ENCODE results near the gene SKOR1. TPM values are rescaled to one million over a fixed set of nuclear protein-coding genes. Genes with fewer than 3 reads are reported as not detected.

SKOR1 gene
- total and polyA plus RNA-seq, 3 experiments from 2014 or later = 0.06 to 0.16 (median 0.15) TPM

DNA sequence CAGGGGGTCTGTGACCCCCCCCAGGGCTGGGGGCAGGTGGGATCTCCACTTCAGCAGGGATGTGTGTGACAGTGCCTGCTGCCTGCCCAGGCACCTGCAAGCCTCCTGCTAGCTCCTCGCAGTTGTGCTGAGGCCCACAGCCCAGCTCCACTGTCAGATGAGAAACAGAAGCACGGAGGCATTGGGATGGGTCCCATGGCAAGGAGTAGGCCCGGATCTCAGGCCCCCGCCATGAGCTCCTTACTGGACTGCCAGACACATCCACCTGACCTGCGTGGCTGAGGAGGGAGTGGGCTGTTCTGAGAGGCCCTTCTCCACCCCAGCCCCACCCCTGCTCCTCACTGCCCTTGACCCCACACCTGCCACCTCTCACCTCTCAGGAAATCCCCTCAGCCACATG lies 18.2 kb upstream of the SKOR1 start:
- DNase-seq = no peak
- Histone ChIP-seq H3K4me1 (ENCODE audit: insufficient read depth, low read length) (no peaks in the 10 kb centered on the region), H3K36me3 (ENCODE audit: insufficient read depth, low read length) (no peaks in the 10 kb centered on the region), H3K27ac (ENCODE audit: low read depth, low read length) (no peak overlapping the region), H3K4me3 (ENCODE audit: low read length) (no peak overlapping the region), H3K9me3 (ENCODE audit: low read length) (no peaks in the 10 kb centered on the region), H3K27me3 (ENCODE audit: insufficient read depth, low read length, poor library complexity, severe bottlenecking) (no peaks in the 10 kb centered on the region)
- H3K36me3 Mint-ChIP-seq = peaks cover 9 to 35% (median 11%) of the 10 kb centered on the region in 3 donors
- peaks cover 0 to 2% of the 10 kb centered on the region in 2 donors for H3K27me3 Mint-ChIP-seq
- H3K4me3 Mint-ChIP-seq = no peak overlapping the region
- no peaks in the 10 kb centered on the region for H3K9me3 Mint-ChIP-seq
- H3K4me1 Mint-ChIP-seq = no peaks in the 10 kb centered on the region
- ChIA-PET POLR2A (no interaction called here), CTCF (no interaction called here)
- H3K27ac Mint-ChIP-seq = peak overlapping the region in 1 of 8 donors; percentile 40

DNA sequence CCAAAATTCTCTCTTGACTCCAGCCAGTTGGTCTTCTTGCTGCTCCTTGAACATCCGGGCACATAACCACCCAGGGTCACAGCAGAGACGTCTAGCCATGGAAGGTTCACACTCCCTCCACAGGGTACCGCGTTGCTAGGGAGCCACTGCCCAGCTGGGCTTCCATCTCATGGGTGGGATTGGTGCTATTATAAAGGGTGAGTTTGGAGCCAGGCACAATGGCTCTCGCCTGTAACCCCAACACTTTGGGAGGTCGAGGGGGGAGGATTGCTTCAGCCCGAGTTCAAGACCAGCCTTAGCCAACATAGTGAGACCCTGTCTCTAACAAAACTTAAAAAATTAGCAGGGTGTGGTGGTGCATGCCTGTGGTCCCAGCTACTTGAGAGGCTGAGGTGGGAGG lies 17.5 kb upstream of the SKOR1 start:
- H3K27me3 ChIP-seq (ENCODE audit: insufficient read depth, low read length, poor library complexity, severe bottlenecking) = no peaks in the 10 kb centered on the region
- Mint-ChIP-seq H3K27ac (no peak overlapping the region), H3K4me3 (no peak overlapping the region), H3K9me3 (no peaks in the 10 kb centered on the region), H3K4me1 (no peaks in the 10 kb centered on the region), H3K27me3 (peaks cover 0 to 3% of the 10 kb centered on the region in 2 donors), H3K36me3 (peaks cover 9 to 32% (median 11%) of the 10 kb centered on the region in 3 donors)
- no peak for DNase-seq
- ChIA-PET POLR2A (no interaction called here), CTCF (interaction anchor here (1.1 kb wide), 1 partner anchor 24 kb away, joined by 3 read pairs; no protein-coding TSS in a partner anchor)
- H3K4me1 ChIP-seq (ENCODE audit: insufficient read depth, low read length) = no peaks in the 10 kb centered on the region
- H3K9me3 ChIP-seq (ENCODE audit: low read length) = no peaks in the 10 kb centered on the region
- H3K27ac ChIP-seq (ENCODE audit: low read depth, low read length) = no peak overlapping the region
- H3K4me3 ChIP-seq (ENCODE audit: low read length) = no peak overlapping the region
- no peaks in the 10 kb centered on the region for H3K36me3 ChIP-seq (ENCODE audit: insufficient read depth, low read length)

DNA sequence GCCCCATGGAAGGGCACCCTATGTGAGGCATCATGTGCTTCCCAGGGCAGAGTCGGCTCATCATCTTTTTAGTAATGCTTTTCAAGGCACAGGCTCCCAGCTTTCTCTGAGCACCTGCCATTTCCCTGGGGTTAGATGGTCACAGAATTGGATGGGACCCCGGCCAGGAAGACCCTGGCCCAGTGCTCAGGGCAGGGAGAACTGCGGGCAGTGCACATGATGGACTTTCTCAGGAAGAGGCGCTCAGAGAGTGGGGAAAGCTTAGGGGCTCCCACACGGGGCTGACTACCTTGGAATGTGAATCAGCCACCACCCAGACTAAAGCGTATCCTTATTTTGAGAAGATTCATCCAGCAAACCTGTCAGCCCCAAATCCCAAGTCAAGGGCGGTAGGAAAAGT lies 16.5 kb upstream of the SKOR1 start:
- Mint-ChIP-seq H3K27me3 (peaks cover 0 to 4% of the 10 kb centered on the region in 2 donors), H3K9me3 (no peaks in the 10 kb centered on the region), H3K4me3 (no peak overlapping the region), H3K36me3 (peaks cover 9 to 27% (median 11%) of the 10 kb centered on the region in 3 donors), H3K4me1 (no peaks in the 10 kb centered on the region), H3K27ac (no peak overlapping the region)
- no peaks in the 10 kb centered on the region for H3K27me3 ChIP-seq (ENCODE audit: insufficient read depth, low read length, poor library complexity, severe bottlenecking)
- no peaks in the 10 kb centered on the region for H3K36me3 ChIP-seq (ENCODE audit: insufficient read depth, low read length)
- DNase-seq = no peak
- H3K4me3 ChIP-seq (ENCODE audit: low read length) = no peak overlapping the region
- H3K4me1 ChIP-seq (ENCODE audit: insufficient read depth, low read length) = no peaks in the 10 kb centered on the region
- H3K27ac ChIP-seq (ENCODE audit: low read depth, low read length) = no peak overlapping the region
- no peaks in the 10 kb centered on the region for H3K9me3 ChIP-seq (ENCODE audit: low read length)
- CTCF ChIA-PET = interaction anchor here (1.1 kb wide), 1 partner anchor 24 kb away, joined by 3 read pairs; no protein-coding TSS in a partner anchor
- POLR2A ChIA-PET = no interaction called here

DNA sequence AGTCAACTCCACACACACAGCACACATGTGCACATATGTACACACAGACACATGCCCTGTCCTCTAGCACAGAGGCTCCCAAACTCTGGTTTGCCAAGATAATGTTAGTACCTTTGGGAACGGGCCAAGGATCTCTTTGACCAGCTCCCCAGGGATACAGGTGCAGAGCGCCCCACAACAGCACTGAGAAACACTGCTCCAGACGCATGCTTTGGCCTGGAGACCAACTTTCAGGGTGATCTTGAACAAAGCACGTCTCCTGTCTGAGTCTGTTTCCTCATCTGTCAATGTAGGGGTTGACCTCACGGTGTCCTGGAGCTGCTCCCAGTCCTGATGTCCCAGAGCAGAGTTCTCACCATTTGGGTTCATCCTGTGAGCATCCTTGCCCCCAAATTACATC lies 15.9 kb upstream of the SKOR1 start:
- Histone ChIP-seq H3K9me3 (ENCODE audit: low read length) (no peaks in the 10 kb centered on the region), H3K4me1 (ENCODE audit: insufficient read depth, low read length) (no peaks in the 10 kb centered on the region), H3K4me3 (ENCODE audit: low read length) (no peak overlapping the region), H3K36me3 (ENCODE audit: insufficient read depth, low read length) (no peaks in the 10 kb centered on the region), H3K27me3 (ENCODE audit: insufficient read depth, low read length, poor library complexity, severe bottlenecking) (no peaks in the 10 kb centered on the region), H3K27ac (ENCODE audit: low read depth, low read length) (no peak overlapping the region)
- H3K9me3 Mint-ChIP-seq = no peaks in the 10 kb centered on the region
- H3K27me3 Mint-ChIP-seq = peaks cover 0 to 4% of the 10 kb centered on the region in 2 donors
- H3K27ac Mint-ChIP-seq = no peak overlapping the region
- DNase-seq = no peak
- CTCF ChIA-PET = interaction anchor here (1.0 to 1.5 kb wide), 3 partner anchors 15 to 352 kb away, joined by 3 to 4 read pairs (median 3); no protein-coding TSS in a partner anchor
- no peak overlapping the region for H3K4me3 Mint-ChIP-seq
- no peaks in the 10 kb centered on the region for H3K4me1 Mint-ChIP-seq
- POLR2A ChIA-PET = no interaction called here
- peaks cover 9 to 27% (median 11%) of the 10 kb centered on the region in 3 donors for H3K36me3 Mint-ChIP-seq

GRCh38 chr15:67809866-67810265 lies 15.4 kb upstream of the SKOR1 start:
- Histone ChIP-seq H3K27me3 (ENCODE audit: insufficient read depth, low read length, poor library complexity, severe bottlenecking) (no peaks in the 10 kb centered on the region), H3K36me3 (ENCODE audit: insufficient read depth, low read length) (no peaks in the 10 kb centered on the region), H3K4me3 (ENCODE audit: low read length) (no peak overlapping the region), H3K9me3 (ENCODE audit: low read length) (no peaks in the 10 kb centered on the region), H3K27ac (ENCODE audit: low read depth, low read length) (no peak overlapping the region), H3K4me1 (ENCODE audit: insufficient read depth, low read length) (no peaks in the 10 kb centered on the region)
- Mint-ChIP-seq H3K4me1 (no peaks in the 10 kb centered on the region), H3K27me3 (peaks cover 0 to 6% of the 10 kb centered on the region in 2 donors), H3K4me3 (no peak overlapping the region), H3K36me3 (peaks cover 9 to 27% (median 11%) of the 10 kb centered on the region in 3 donors), H3K9me3 (no peaks in the 10 kb centered on the region), H3K27ac (no peak overlapping the region)
- DNase-seq = no peak
- POLR2A ChIA-PET = no interaction called here
- CTCF ChIA-PET = interaction anchor here (1.0 to 1.5 kb wide), 3 partner anchors 15 to 352 kb away, joined by 3 to 4 read pairs (median 3); no protein-coding TSS in a partner anchor

DNA sequence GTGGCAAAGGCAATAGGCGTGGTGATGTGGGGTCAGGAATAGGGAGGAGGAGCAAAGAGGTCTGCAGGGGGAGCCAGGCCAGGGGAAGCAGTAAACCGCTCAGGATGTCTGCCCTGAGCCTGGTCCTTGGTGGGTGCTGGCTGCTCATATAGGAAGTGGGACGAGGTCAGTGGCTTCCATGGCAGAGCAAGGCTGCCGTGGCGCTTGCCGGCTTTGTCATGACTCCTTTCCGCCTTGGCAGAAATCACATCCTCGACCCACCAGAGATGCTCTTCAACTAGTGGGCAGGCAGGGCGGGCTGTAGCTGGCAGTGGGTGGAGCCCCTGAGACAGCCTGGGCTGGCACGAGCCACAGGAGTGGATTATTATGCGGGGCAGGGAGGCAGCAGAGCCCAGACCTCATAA lies 13.1 kb upstream of the SKOR1 start:
- no peaks in the 10 kb centered on the region for H3K27me3 ChIP-seq (ENCODE audit: insufficient read depth, low read length, poor library complexity, severe bottlenecking)
- H3K27me3 Mint-ChIP-seq = peaks cover 6 to 11% of the 10 kb centered on the region in 2 donors
- CTCF ChIA-PET = no interaction called here

GRCh38 chr15:67813104-67813634 lies 12.1 kb upstream of the SKOR1 start:
- Histone ChIP-seq H3K4me1 (ENCODE audit: insufficient read depth, low read length) (no peaks in the 10 kb centered on the region), H3K36me3 (ENCODE audit: insufficient read depth, low read length) (no peaks in the 10 kb centered on the region), H3K9me3 (ENCODE audit: low read length) (no peaks in the 10 kb centered on the region), H3K27me3 (ENCODE audit: insufficient read depth, low read length, poor library complexity, severe bottlenecking) (peaks cover 1% of the 10 kb centered on the region), H3K27ac (ENCODE audit: low read depth, low read length) (no peak overlapping the region), H3K4me3 (ENCODE audit: low read length) (no peak overlapping the region)
- peaks cover 6 to 19% of the 10 kb centered on the region in 2 donors for H3K27me3 Mint-ChIP-seq
- peaks cover 7 to 13% (median 11%) of the 10 kb centered on the region in 3 donors for H3K36me3 Mint-ChIP-seq
- no peak overlapping the region for H3K4me3 Mint-ChIP-seq
- ChIA-PET CTCF (no interaction called here), POLR2A (no interaction called here)
- H3K9me3 Mint-ChIP-seq = peaks cover 0 to 6% (median 4%) of the 10 kb centered on the region in 5 donors
- no peak overlapping the region for H3K27ac Mint-ChIP-seq
- DNase-seq = no peak
- no peaks in the 10 kb centered on the region for H3K4me1 Mint-ChIP-seq

More for the DNA sequence above, 13.1 kb upstream of the SKOR1 start:
- Histone ChIP-seq H3K36me3 (ENCODE audit: insufficient read depth, low read length) (no peaks in the 10 kb centered on the region), H3K9me3 (ENCODE audit: low read length) (no peaks in the 10 kb centered on the region), H3K4me1 (ENCODE audit: insufficient read depth, low read length) (no peaks in the 10 kb centered on the region), H3K27ac (ENCODE audit: low read depth, low read length) (no peak overlapping the region), H3K4me3 (ENCODE audit: low read length) (no peak overlapping the region)
- POLR2A ChIA-PET = interaction anchor here (0.6 kb wide), 1 partner anchor 1157 kb away, joined by 3 read pairs; no protein-coding TSS in a partner anchor
- H3K4me3 Mint-ChIP-seq = no peak overlapping the region
- no peaks in the 10 kb centered on the region for H3K4me1 Mint-ChIP-seq
- no peak overlapping the region for H3K27ac Mint-ChIP-seq
- DNase-seq = no peak
- H3K9me3 Mint-ChIP-seq = peaks cover 0 to 6% (median 4%) of the 10 kb centered on the region in 5 donors
- H3K36me3 Mint-ChIP-seq = peaks cover 9 to 20% (median 11%) of the 10 kb centered on the region in 3 donors

- no peaks in the 10 kb centered on the region for H3K9me3 ChIP-seq (ENCODE audit: low read length)
- H3K27me3 ChIP-seq (ENCODE audit: insufficient read depth, low read length, poor library complexity, severe bottlenecking) = peaks cover 7% of the 10 kb centered on the region
- H3K4me3 ChIP-seq (ENCODE audit: low read length) = no peak overlapping the region
- Mint-ChIP-seq H3K27ac (no peak overlapping the region), H3K4me3 (no peak overlapping the region), H3K4me1 (no peaks in the 10 kb centered on the region), H3K36me3 (no peaks in the 10 kb centered on the region), H3K9me3 (peaks cover 0 to 6% (median 4%) of the 10 kb centered on the region in 5 donors), H3K27me3 (peaks cover 19 to 34% of the 10 kb centered on the region in 2 donors)
- no peak overlapping the region for H3K27ac ChIP-seq (ENCODE audit: low read depth, low read length)
- CTCF ChIA-PET = no interaction called here
- no peaks in the 10 kb centered on the region for H3K4me1 ChIP-seq (ENCODE audit: insufficient read depth, low read length)
- no peaks in the 10 kb centered on the region for H3K36me3 ChIP-seq (ENCODE audit: insufficient read depth, low read length)
- no peak for DNase-seq
- POLR2A ChIA-PET = no interaction called here
Observed at GRCh38 chr15:67815036-67815592, 10.2 kb upstream of the SKOR1 start.

Data from CD8-positive, alpha-beta memory T cell (primary cell).